HG02798 (cell line): ENCODE data around the gene ERVW-1.

Experiments used
- ATAC-seq: cut with Tn5 transposase; IDR thresholded peaks from one replicate; pipeline ENCODE4 v1.9.1; 2021; ENCODE audit warnings: mild to moderate bottlenecking; ENCODE audit not compliant: unreplicated experiment, poor library complexity

ERVW-1 gene

GRCh38 chr7:92432299-92432946 lies 45.3 kb downstream of the ERVW-1 start:
- no peak for ATAC-seq

GRCh38 chr7:92427193-92427592 lies 50.6 kb downstream of the ERVW-1 start:
- ATAC-seq: no peak

- no peak for ATAC-seq
Observed at GRCh38 chr7:92425311-92425947, 52.3 kb downstream of the ERVW-1 start.

GRCh38 chr7:92423710-92424131 lies 54.0 kb downstream of the ERVW-1 start:
- ATAC-seq: no peak

- no peak for ATAC-seq
Observed at GRCh38 chr7:92422926-92423325, 54.8 kb downstream of the ERVW-1 start.

GRCh38 chr7:92421676-92422435 lies 55.9 kb downstream of the ERVW-1 start:
- no peak for ATAC-seq
